HepG2 (cell line): ENCODE results near the gene CYB561. TPM values are rescaled to one million over a fixed set of nuclear protein-coding genes. Genes with fewer than 3 reads are reported as not detected.

Experiments
- ATAC-seq: fragments of 200-7000 bp; cut with Tn5 transposase; 3 replicates; pipeline ENCODE4 v1.9.1; 2020; ENCODE audit warnings: mild to moderate bottlenecking, moderate library complexity
- BruUV-seq: library from RNA; stranded (reverse); fragments of 400-500 nt; replicated peaks from 2 replicates; lab custom pipeline; 2021; lab: Mats Ljungman, UMichigan
- CTCF ChIA-PET: fragments of 300-600 bp; formaldehyde crosslinking; extraction: SDS; loops from one replicate; lab custom pipeline; 2021; ENCODE audit warnings: low total read pairs, inconsistent platforms, low intra/inter-chr PET ratio; lab: Yijun Ruan, JAX
- POLR2A ChIA-PET: fragments of 350-600 bp; sonication (Branson Sonifier 250); formaldehyde crosslinking; loops from one replicate; lab custom pipeline; 2020; ENCODE audit warnings: antibody characterized with exemption, inconsistent platforms; lab: Yijun Ruan, JAX
- DNase-seq: peaks from one replicate; pipeline ENCODE4 v3.0.0-alpha.2; 2015; ENCODE audit warnings: low spot score
- FAIRE-seq: peaks from 3 replicates; lab custom pipeline; 2011; peaks lifted over from hg19 to GRCh38; lab: Jason Lieb, UNC
- H2AFZ ChIP-seq: one replicate; pipeline ENCODE4 v1.6.1; 2011; ENCODE audit warnings: low read length, inconsistent platforms
- H3K27ac ChIP-seq: fragments of 300-600 bp; 3 replicates; pipeline ENCODE4 v1.8.0; 2011; ENCODE audit warnings: mixed run types, mild to moderate bottlenecking, mixed read lengths, low read length, inconsistent platforms; ENCODE audit not compliant: insufficient read depth; ENCODE audit errors: extremely low read length
- H3K27me3 ChIP-seq, 2 experiments: fragments of 200-600 bp in 1 of 2; 2 replicates in 1 of 2; 3 replicates in 1 of 2; pipeline versions ENCODE4 v1.6.0 to v1.8.0; 2011; ENCODE audit warnings: low read length in 2 of 2, mild to moderate bottlenecking in 2 of 2, moderate library complexity in 2 of 2, inconsistent platforms in 1 of 2; ENCODE audit not compliant: insufficient read depth in 2 of 2, control insufficient read depth in 1 of 2
- H3K36me3 ChIP-seq, 2 experiments: fragments of 200-600 bp in 1 of 2; replicated peaks in 1 of 2; 2 replicates in 1 of 2; 3 replicates in 1 of 2; pipeline versions ENCODE4 v1.5.1 to v1.8.0; 2011; ENCODE audit warnings: low read length in 2 of 2, inconsistent platforms in 1 of 2; ENCODE audit not compliant: insufficient read depth in 2 of 2, control insufficient read depth in 1 of 2
- H3K4me1 ChIP-seq: 2 replicates; pipeline ENCODE4 v1.5.1; 2012; ENCODE audit warnings: low read length, inconsistent platforms; ENCODE audit not compliant: insufficient read depth
- H3K4me2 ChIP-seq: 2 replicates; pipeline ENCODE4 v1.6.0; 2011; ENCODE audit warnings: low read depth, low read length, inconsistent platforms
- H3K4me3 ChIP-seq, 3 experiments: fragments of 200-600 bp in 1 of 3; sonication (generic), shearing (Covaris generic) in 1 of 3; replicated peaks in 1 of 3; 2 replicates each; pipeline ENCODE4 v1.5.1; 2011 to 2016; ENCODE audit warnings: low read length in 3 of 3, inconsistent platforms in 2 of 3, low read depth in 2 of 3, mild to moderate bottlenecking in 2 of 3, control low read depth in 1 of 3, mixed read lengths in 1 of 3; ENCODE audit not compliant: insufficient read depth in 1 of 3
- H3K79me2 ChIP-seq: one replicate; pipeline ENCODE4 v1.6.1; 2011; ENCODE audit warnings: low read length, inconsistent platforms; ENCODE audit not compliant: insufficient read depth
- H3K9ac ChIP-seq: 2 replicates; pipeline ENCODE4 v1.6.0; 2011; ENCODE audit warnings: mild to moderate bottlenecking, low read depth, low read length, inconsistent platforms; ENCODE audit not compliant: insufficient read depth
- H3K9me3 ChIP-seq: 2 replicates; pipeline ENCODE4 v1.5.1; 2012; ENCODE audit warnings: mild to moderate bottlenecking, low read length
- H4K20me1 ChIP-seq: 2 replicates; pipeline ENCODE4 v1.6.0; 2011; ENCODE audit warnings: inconsistent platforms, mild to moderate bottlenecking, low read length, moderate library complexity; ENCODE audit not compliant: insufficient read depth
- AKNA ChIP-seq: sonication (generic); formaldehyde crosslinking; IDR thresholded peaks from 2 replicates; pipeline ENCODE4 v1.4.0; 2020; ENCODE audit warnings: missing genetic modification reagents, borderline replicate concordance
- BRD4 ChIP-seq: sonication (generic); formaldehyde crosslinking; IDR thresholded peaks from 2 replicates; pipeline ENCODE4 v1.4.0; 2020; ENCODE audit warnings: missing genetic modification reagents
- HMG20A ChIP-seq: IDR thresholded peaks from 2 replicates; pipeline ENCODE4 v1.6.1; 2016; ENCODE audit warnings: borderline replicate concordance
- ISX ChIP-seq: sonication (generic); formaldehyde crosslinking; conservative IDR thresholded peaks from 2 replicates; pipeline ENCODE4 v1.5.0; 2020; ENCODE audit warnings: missing genetic modification reagents
- NCOR1 ChIP-seq: fragments of 200-600 bp; sonication (generic); IDR thresholded peaks from 2 replicates; pipeline ENCODE4 v1.7.0; 2017; ENCODE audit warnings: antibody characterized with exemption, low read length, borderline replicate concordance
- PHF20 ChIP-seq: sonication (generic); formaldehyde crosslinking; IDR thresholded peaks from 2 replicates; pipeline ENCODE4 v1.5.0; 2020; ENCODE audit warnings: mild to moderate bottlenecking, missing genetic modification reagents
- SALL2 ChIP-seq: sonication (generic); formaldehyde crosslinking; IDR thresholded peaks from 2 replicates; pipeline ENCODE4 v1.8.1; 2023; ENCODE audit warnings: mild to moderate bottlenecking, missing genetic modification reagents, inconsistent platforms
- SIN3A ChIP-seq: IDR thresholded peaks from 2 replicates; pipeline ENCODE4 v1.6.1; 2011; ENCODE audit warnings: low read depth, mild to moderate bottlenecking, control low read depth, low read length, borderline replicate concordance
- TBL1XR1 ChIP-seq: fragments of 150-350 bp; IDR thresholded peaks from 2 replicates; pipeline ENCODE4 v1.6.1; 2014; ENCODE audit warnings: borderline replicate concordance, low read length; ENCODE audit not compliant: partially characterized antibody
- TBX2 ChIP-seq: sonication (generic); formaldehyde crosslinking; IDR thresholded peaks from 2 replicates; pipeline ENCODE4 v1.5.0; 2020; ENCODE audit warnings: missing genetic modification reagents, mild to moderate bottlenecking, borderline replicate concordance
- ZNF17 ChIP-seq: sonication (generic); formaldehyde crosslinking; IDR thresholded peaks from 2 replicates; pipeline ENCODE4 v1.5.0; 2020; ENCODE audit warnings: mild to moderate bottlenecking, missing genetic modification reagents
- ZNF33A ChIP-seq: sonication (generic); formaldehyde crosslinking; IDR thresholded peaks from 2 replicates; pipeline ENCODE4 v1.5.1; 2020; ENCODE audit warnings: missing genetic modification reagents, mild to moderate bottlenecking, moderate library complexity, borderline replicate concordance
- ZNF460 ChIP-seq: sonication (generic); formaldehyde crosslinking; IDR thresholded peaks from 2 replicates; pipeline ENCODE4 v1.5.1; 2020; ENCODE audit warnings: missing genetic modification reagents, mild to moderate bottlenecking, borderline replicate concordance
- ZNF576 ChIP-seq: sonication (generic); formaldehyde crosslinking; IDR thresholded peaks from 2 replicates; pipeline ENCODE4 v1.4.0; 2020; ENCODE audit warnings: mild to moderate bottlenecking, missing genetic modification reagents
- ZNF782 ChIP-seq: sonication (generic); formaldehyde crosslinking; IDR thresholded peaks from 2 replicates; pipeline ENCODE4 v1.4.0; 2020; ENCODE audit warnings: missing genetic modification reagents, mild to moderate bottlenecking, borderline replicate concordance
- ZNF850 ChIP-seq: sonication (generic); formaldehyde crosslinking; conservative IDR thresholded peaks from 2 replicates; pipeline ENCODE4 v1.9.0; 2021; ENCODE audit warnings: mild to moderate bottlenecking, missing genetic modification reagents
- WGBS: methylation state at CpG from one replicate; pipeline ENCODE4 v1.1.6; 2017; ENCODE audit warnings: low lambda C conversion rate; 5-methylcytosine and 5-hydroxymethylcytosine counted together
- in situ Hi-C: cut with HindIII; loops from 2 replicates; pipeline ENCODE4 v1.10.0; 2017; ENCODE audit warnings: low pct_unique_long_range_greater_than_20kb; ENCODE audit not compliant: extremely low pct_ligation_motif_present
- intact Hi-C: fragments of 100-400 bp; cut with micrococcal nuclease; formaldehyde crosslinking; loops from one replicate; pipeline ENCODE4 v1.10.0; 2022; ENCODE audit not compliant: unreplicated experiment
- polyA plus RNA-seq, 8 experiments: library from polyadenylated mRNA; depleted of rRNA in 3 of 8; stranded (reverse) in 7 of 8; unstranded in 1 of 8; fragments of >200 nt; fragmentation: Illumina TruSeq in 4 of 8; extraction: Trizol in 4 of 8; gene quantifications; 2 replicates each; pipeline versions ENCODE4 v1.2.1 to v1.2.3, GENCODE V29; 2011 to 2016; ENCODE audit warnings: low read depth in 4 of 8, missing spikeins in 1 of 8, mixed read lengths in 1 of 8; ENCODE audit not compliant: insufficient read depth in 1 of 8
- total RNA-seq, 5 experiments: library from RNA; depleted of rRNA; stranded (reverse); fragments of >200 nt; fragmentation: Illumina TruSeq; extraction: Trizol; gene quantifications; 2 replicates each; pipeline ENCODE4 v1.2.3, GENCODE V29; 2016; ENCODE audit warnings: low read depth in 1 of 5
- TF ChIP-seq, protein P1 (sequence below): sonication (generic); formaldehyde crosslinking; IDR thresholded peaks from 2 replicates; pipeline ENCODE4 v1.5.1; 2020; ENCODE audit warnings: missing genetic modification reagents, mild to moderate bottlenecking, borderline replicate concordance

Gene CYB561
- total and polyA plus RNA-seq, 2 of the 13 experiments (the other 11 are each of a cell fraction or from before 2014, with no cell fraction given), result 1.5 to 6.7 TPM

DNA sequence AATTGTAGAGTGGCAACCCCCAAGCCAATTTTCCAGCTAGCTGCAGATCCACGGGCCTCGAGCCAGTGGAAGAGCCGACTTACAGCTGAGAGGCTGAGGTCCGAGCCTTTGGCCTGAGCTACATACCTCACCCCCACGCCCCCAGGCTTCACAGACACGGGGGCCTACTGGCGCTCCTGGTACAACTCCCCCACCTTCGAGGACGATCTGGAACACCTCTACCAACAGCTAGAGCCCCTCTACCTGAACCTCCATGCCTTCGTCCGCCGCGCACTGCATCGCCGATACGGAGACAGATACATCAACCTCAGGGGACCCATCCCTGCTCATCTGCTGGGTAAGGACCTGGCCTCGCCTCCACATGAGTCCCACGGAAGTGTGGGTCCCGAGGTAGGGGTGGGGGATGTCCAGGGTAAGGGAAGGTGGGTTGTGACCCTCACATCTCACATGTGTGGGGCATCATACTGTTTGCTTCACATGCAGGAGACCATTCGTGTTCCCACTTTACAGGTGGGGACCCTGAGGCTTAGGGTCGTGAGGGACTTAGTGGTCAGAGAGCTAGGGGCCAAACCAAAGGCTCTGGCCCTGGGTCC, 34.2 kb upstream of the CYB561 start:
- H3K27me3 ChIP-seq, result peaks cover 22 to 77% of the 10 kb centered on the region in 2 experiments
- BruUV-seq, result no TSS peak
- 32% methylated on average over 19 of the region's 21 CpGs for WGBS
- no peak overlapping the region for H3K4me2 ChIP-seq
- FAIRE-seq (no peak), DNase-seq (no peak), ATAC-seq (no peak)
- intact Hi-C loops, result no loop called here
- POLR2A ChIA-PET, result no interaction called here
- CTCF ChIA-PET, result interaction anchor here (5.3 kb wide), 1 partner anchor 55 kb away, joined by 53 read pairs; no protein-coding TSS in a partner anchor
- H4K20me1 ChIP-seq, result peaks cover 3% of the 10 kb centered on the region; the same call in 1 of the 2 replicates
- no peak overlapping the region for H2AFZ ChIP-seq
- no peak overlapping the region for H3K4me3 ChIP-seq
- H3K9me3 ChIP-seq, result no peaks in the 10 kb centered on the region
- no peaks in the 10 kb centered on the region for H3K79me2 ChIP-seq
- TF ChIP-seq SALL2 (CRISPR knock-in tag) (no peak), AKNA (CRISPR knock-in tag) (no peak), SIN3A (no peak), BRD4 (CRISPR knock-in tag) (no peak), HMG20A (CRISPR knock-in tag) (no peak), ZNF33A (CRISPR knock-in tag) (no peak), TBL1XR1 (no peak), NCOR1 (no peak), ZNF782 (no peak), ZNF850 (CRISPR knock-in tag) (no peak), ZNF576 (CRISPR knock-in tag) (no peak), ISX (no peak), PHF20 (CRISPR knock-in tag) (no peak), ZNF460 (CRISPR knock-in tag) (no peak), TBX2 (no peak), ZNF17 (CRISPR knock-in tag) (no peak)
- TF ChIP-seq, protein P1, sequence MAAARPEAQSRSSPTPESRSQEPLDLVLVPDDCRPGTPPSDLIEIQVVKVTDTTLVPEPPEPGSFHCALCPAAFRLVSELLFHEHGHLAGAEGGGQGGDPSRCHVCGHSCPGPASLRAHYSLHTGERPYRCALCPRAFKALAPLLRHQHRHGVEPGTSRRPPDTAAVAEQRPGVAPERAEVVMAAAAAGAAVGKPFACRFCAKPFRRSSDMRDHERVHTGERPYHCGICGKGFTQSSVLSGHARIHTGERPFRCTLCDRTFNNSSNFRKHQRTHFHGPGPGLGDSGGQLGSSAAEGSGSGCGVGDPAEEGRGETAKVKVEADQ (CRISPR knock-in tag), result no peak
- TF ChIP-seq, all 625 proteins: peak for 0
- in situ Hi-C loops, result no loop called here
- H3K27ac ChIP-seq, result no peak overlapping the region
- no peak overlapping the region for H3K9ac ChIP-seq
- no peaks in the 10 kb centered on the region for H3K36me3 ChIP-seq
- H3K4me1 ChIP-seq, result peaks cover 28% of the 10 kb centered on the region
